NAMALWA (cell line): ENCODE measurements around the gene ARHGAP22.
A peak's percentile ranks its signal among the peaks of the same experiment; 100 is the strongest.

Source experiments
- DNase-seq: peaks from one replicate; pipeline ENCODE4 v3.0.0-alpha.2; 2015; ENCODE audit warnings: low spot score

ARHGAP22 gene

DNA sequence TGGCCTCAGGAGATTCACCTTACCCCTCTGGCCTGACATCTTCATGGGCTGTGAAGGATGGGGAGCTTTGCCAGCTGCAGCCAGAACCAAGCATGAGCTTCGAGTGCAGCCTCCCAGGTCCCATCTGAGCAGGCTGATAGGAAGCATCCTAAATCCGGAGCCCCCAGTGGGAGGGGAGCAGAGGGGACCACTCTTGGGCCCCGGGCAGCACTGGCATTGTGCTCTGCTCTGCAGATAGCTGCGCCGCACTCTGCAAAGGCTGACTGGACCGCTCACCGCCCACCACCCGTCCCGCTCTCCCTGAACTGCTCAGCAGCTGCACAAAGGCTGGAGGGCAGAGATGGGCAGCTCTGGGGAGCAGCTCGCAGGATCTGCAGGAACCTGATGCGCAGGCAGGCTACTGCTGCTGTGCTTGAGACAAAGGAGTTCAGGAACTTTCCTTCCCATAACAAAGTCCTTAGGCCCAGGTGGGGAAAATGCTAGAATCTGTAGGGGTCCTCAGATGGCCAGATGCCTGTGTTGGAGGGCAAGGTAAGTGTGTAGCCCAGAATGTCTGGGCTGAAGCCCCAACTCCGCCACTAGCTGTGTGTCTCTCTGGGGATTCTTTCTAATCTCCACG is 51.8 kb downstream of the ARHGAP22 start:
- no peak for DNase-seq

DNA sequence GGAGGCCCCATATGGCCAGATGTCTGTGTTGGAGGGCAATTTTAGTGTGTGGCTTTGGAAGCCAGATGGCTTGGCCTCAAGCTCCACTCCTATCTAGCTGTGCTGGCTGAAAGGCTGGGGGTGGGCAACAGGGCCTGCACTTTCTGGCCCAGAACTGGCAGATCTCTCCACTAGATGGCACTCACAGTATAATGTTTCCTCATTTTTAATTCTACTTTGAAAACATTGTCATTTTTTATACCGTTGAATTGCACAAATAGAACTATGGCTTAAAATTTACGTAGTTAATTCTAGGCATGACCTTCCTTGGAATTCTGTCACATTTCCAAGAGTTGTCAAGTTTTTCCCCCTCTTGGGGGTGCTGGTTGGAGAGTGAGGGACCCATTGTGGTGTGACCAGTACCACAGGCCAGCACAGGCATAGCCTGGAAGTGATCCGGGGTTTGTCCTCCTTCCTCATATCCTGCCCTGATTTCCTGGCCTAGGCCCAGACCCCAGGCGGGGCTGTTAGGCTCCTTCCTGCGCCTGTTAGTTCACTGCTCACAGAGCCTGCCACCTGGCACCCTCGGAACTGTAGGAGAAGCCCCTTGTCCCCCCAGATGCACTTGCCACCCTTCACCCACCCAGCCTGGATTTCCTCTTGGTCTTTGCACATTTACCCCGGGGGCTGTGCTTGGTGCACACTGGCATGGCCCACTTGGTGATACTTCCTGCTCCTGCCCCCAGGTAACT is 52.8 kb downstream of the ARHGAP22 start:
- DNase-seq, result peak; percentile 71

DNA sequence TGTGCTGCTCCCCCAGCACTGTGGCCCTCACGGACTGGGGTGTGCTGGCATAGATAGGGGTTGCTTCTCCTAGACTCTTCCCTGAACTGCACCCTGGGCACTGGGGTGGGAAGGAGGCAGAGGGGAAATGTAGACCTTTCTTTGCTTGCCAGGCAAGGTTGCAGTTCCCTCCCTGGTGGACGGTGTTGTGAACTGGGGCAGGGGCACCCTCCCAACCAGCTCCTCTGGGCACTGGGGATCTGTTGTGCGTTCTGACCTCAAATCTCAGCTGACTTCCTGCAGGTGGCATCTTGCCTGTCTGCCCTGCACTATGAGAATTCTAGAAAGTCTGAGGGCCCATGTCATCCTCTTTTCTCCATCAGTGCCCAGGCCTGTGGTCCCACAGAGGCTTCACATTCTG is 53.9 kb downstream of the ARHGAP22 start:
- peak; percentile 19 for DNase-seq

DNA sequence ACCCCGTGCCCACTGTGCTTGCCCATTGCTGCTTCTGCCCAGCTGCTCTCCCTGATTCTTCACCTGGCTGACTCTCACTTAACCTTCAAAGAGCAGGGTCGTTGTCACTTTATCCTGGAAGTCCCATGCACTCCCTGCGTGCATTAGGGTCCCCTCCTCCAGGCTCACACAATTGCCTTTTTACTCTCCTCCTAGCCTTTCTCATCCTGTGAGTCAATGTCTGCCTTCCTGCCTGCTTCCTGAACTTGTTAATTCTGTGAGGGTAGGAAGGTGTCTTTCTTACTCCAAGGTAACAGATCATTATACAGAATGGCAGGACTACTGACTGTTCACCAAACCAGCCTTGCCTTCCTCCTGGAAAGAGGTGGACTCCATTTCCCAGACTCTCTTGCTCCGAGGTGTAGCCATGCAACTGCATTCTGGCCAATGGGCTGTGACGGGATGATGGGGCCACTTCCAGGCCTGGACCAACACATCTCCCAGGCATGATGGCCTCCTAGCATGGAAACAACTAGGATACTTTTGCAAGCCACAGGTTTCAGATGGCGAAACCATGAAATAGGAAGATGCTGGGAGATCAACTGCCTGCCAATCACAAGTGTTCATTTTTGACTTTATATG is 54.7 kb downstream of the ARHGAP22 start:
- no peak for DNase-seq

DNA sequence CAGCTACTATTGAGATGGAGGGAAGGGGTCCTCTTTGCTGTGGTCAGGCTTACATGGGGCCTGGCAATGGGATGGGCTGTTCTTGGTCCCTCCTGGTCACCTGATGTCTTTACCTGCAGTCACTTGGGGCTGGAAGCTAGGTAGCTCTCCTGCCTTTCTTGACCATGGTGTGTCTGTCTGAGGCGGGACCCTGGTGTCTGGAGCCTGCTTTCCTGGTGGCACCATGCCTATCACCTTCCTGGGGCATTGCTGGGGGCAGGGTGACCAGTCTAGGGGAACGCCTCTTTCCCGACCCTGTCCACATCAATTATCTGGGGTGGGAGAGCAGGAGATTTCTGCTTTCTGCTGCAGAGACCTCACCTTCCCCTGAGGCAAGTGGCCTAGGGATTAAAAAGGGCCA is 55.6 kb downstream of the ARHGAP22 start:
- no peak for DNase-seq

DNA sequence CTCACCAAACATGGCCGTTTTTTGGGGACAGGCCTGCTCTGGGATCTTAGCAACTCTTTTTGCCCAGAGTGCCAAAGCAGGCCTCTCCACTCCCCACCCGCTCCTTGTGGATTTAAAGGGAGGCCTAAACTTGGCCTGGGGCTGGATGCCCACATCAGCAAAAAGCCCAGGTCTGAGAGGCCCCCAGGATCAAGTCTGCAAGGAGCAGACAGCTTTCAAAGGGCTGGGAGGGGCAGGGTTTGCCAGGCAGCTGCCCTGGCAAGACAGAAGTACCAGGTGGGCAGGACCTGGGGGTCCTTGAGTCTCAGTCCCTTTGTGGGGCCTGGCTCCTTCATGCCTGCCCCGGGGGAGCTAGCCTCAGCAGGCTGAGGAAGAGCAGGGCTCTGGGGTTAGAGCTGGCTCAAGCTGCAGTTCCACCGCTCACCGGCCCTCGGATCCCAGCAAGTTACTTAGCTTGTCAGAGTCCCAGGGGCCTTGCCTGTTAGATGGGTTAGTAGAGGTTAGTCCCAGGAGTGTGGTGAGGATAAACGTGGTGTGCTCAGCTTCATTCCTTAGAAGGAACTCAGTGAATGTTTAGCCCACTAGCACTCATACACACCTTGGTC is 56.2 kb downstream of the ARHGAP22 start:
- DNase-seq, result no peak

DNA sequence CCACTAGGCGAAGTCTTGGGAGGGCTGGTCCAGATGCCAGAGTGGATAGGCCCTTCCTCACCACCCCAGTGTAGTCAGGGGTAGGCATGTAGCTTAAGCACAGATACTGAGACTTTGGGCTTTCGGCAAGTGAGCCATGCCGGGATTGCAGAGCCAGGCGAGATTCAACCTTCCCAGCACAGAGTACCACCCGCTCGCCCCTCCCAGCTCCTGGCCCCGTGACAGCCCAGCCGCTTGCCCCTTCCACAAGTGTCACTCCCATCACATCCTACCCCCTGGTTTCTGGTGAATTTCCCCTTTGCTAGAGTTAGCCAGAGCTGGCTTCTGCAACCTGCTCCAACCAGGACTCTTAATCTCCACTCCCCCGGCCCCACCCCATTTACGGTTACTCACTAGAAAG is 56.9 kb downstream of the ARHGAP22 start:
- DNase-seq, result no peak

DNA sequence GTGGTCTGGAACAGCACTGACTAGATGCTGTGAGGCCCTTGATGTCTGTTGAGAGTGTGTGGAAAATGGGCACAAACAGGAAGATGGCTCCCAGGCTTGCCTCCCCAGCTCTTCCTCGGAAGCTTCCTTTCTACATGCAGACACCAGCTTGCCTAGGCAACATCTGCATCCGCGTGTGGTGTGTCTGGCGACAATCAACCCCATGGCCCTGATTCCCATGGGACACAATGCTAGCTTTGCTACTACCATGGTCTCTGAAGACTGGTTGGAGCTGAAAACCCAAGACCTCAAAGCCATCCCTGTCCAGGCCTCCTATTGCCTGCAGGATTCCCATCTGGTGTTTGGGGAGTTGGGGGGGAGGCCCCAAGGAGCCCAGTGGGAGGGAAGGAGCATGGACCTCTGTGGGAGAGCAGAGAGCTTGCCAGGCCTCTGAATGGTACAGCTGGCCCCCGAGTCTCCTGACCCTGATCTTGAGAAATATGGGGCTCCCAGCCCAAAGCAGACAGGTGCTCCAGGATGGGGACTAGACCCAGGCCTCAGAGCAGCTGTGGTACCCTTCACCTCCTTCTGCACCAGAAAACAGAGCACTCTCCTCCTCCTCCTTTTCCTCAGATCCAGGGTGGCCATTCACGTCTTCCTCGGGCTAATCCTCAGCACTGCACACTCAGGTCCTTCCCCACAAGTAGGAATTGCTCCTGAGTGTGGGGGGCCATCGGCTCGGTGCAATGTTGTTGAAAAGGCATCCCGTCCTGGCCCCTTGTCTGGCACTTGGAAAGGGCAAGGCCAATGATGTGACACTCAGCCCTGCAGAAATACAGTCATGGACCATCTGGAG is 57.6 kb downstream of the ARHGAP22 start:
- no peak for DNase-seq

DNA sequence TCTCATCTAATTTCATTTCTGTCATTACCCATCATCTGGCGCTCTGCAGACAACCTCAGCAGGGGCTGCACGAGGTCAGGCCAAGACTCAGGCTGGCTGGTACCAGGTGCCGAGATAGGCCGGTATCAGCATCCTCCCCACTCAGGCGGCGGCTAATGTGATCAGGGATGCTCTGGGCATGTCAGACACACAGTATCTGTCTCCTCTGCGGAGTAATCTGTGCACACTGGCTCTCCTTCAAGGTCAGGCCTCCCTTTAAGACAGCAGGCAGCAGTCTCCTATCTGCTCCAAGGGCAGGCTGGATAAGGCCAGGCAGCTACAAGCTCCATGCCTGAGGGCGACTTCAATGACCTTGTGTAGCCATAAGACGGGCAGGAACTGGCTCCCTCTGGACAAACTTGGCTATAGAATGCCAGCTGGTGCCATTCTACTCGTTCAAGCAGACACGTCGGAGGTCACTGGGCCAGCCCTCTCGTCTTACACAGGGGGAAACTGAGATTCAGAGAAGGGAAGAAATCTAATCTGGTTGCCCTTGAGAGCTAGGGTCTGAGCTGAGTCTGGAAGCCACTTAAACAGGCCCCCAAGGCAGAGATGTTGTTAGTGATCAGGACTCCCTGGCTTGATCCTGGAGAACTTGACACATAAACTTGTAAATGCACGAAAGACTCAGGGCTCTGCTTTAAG is 59.3 kb downstream of the ARHGAP22 start:
- no peak for DNase-seq

DNA sequence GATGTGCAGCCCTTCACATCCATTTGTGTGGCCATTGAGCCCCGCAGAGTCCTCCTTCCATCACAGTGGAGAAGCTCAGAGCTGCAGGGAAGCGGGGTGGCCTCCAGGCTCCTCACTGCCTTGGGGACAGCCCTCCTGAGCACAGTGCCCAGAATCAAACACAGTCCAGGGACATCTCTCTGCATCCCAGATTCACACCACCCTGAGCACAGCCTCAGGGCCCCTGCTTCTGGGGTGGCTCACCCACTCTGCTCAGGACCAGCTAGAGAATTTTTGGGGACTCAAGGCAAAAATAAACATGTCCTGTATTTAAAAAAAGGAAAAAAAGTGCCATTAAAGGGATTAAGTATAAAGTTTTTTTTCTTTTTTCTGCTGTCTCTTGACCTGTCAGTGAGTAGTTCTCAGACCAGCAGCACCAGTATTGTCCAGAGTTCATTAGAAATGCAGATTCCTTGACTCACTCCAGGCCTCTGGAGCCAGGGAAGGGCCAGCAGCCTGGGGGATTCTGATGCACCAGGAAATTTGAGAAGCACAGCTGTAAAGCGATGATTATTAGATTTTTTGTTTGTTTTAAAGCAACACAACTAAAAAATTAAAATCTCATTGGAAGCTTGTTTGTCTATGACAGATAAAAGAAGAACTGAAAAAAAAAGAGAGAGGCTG is 61.6 kb downstream of the ARHGAP22 start:
- no peak for DNase-seq

DNA sequence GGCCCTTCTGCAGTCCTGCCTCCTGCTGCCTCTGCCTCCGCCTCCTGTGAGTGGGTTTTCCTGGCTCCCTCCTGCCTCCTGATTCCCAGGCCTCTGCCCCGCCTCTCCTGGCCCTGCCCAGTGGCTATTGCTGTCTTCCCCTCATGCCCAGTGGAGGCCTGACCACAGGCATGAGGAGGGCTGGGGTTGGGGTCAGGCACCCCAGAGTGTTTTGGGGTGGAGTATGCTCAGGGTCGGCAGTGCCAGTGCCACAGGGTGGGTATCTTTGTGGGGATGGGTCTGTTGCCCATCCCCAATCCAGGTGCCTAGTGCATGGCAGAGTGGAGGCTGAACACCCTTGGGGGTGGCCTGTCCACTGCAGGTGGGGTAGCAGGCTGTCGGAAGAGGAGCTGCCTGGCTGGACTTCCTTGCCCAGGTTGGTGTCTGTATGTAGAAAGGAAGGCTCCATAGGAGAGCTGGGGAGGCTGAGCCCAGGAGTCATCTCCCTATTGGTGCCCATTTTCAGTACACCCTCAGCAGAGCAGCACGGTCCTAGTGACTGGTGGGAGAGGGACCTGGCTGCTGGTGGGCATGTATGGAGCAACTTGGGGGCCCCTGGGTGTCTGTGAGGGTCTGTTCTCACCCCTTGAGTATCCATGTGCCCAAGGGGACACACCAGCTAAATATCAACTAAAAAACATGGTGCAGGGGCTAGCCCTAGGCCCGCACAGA is 62.2 kb downstream of the ARHGAP22 start:
- DNase-seq, result no peak

DNA sequence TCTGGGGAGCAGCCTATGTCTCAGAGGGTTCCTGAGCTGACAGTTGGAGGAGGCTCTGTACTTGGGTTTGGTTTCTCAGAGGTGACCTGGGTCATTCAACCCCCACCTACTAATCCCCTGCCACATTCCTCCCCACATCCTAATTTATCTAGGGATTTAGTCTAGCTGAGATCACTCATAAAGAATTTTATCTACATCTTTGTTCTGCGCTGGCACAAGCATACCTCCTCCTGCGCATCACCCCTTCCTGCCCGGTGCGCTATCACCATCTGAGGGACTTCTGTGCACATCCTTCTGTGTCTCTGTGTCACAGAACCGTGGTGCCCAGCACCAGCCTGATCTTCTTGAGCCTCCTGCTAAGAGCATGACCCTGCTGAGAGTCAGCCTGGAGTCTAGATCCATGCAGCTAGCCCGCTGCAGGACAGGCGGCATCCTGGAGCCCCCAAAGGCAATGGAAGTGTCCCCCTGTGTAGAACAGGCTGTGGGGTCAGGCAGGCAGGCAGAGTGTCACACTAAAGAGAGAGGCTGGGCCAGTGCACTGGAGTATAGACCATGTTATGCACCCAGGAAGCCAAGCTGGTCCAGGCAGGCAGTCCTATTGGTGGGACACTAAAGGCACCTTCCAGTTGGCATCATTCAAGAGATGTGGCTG is 63.6 kb downstream of the ARHGAP22 start:
- no peak for DNase-seq

DNA sequence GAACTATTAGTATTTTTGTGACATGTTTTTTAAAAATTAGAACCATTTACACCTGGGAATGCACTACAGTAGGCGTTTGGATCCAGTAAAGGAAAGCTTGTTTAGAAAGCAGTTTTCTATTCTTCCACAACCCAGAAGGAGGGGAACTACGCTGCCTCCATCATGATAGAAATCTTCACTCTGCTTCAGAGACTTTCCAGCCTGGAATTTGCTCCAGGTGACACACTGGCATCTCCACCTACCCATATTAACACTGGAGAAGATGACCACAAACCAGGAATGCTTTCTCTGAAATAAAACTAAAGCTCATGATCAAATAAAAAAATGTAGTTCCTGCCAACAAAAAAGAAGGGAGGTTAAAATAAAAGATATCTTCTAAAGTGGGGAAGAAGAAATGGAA is 66.3 kb downstream of the ARHGAP22 start:
- no peak for DNase-seq

DNA sequence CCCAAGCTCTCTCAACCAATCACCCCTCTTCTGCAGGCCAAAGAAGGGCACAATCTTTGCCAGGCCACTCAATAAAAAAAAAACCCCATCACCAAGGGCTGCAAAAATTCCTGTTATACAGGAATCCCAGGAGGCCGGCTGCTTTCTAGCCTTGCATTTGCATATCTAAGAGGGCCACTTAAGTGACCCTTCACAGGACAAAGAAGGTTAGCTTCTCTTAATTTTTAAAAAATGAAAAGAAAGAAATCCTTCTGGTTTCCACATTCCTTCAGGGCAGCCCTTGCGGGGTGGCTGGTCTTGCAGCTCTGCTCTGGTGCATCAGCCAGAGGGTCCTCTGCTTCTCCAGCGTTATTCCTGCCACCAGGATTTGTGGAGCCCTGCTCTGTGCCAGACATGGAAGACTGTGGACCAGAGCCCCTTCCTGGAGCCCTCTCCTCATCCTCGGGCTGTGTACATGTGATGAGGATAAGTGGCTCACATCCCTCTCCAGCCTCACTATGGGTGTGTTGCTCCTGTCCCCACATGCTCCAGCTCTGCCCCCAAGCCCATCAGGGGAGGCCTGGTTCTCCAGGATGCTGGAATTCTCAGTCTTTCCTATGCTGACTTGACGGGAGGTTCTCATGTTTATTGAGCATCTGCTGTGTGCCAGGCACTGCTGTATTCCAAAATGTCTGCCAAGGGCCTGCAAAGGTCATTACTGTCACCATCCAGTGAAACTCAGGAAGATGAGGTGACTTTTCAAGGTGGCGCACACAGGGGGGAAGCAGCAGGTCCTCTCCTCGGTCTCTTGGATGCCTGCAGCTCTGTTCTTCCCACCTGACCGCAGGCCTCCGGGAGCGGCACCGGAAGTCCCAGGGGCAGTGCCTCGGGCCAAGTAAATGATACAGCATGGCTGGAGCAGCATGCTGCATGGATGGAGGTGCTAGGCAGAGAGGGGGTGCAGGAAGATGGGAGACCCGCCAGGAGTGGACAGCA is 67.7 kb downstream of the ARHGAP22 start:
- DNase-seq, result no peak

DNA sequence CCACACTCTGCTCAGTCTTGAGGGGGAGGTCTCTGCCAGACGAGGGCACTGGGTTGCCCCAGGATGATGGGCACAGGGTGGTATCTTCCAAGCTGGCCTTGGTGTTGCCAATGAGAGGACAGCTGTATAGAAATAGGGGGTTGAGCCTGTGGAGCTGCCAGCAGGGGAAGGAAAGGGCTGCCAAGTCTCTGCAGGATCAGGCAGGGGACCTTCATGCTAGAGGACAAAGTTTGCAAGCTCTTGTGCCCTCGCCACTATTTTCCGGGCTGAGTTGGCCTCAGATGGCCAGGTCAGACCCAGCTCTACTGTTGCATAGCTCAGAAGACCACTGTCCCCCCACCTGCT is 68.7 kb downstream of the ARHGAP22 start:
- no peak for DNase-seq

DNA sequence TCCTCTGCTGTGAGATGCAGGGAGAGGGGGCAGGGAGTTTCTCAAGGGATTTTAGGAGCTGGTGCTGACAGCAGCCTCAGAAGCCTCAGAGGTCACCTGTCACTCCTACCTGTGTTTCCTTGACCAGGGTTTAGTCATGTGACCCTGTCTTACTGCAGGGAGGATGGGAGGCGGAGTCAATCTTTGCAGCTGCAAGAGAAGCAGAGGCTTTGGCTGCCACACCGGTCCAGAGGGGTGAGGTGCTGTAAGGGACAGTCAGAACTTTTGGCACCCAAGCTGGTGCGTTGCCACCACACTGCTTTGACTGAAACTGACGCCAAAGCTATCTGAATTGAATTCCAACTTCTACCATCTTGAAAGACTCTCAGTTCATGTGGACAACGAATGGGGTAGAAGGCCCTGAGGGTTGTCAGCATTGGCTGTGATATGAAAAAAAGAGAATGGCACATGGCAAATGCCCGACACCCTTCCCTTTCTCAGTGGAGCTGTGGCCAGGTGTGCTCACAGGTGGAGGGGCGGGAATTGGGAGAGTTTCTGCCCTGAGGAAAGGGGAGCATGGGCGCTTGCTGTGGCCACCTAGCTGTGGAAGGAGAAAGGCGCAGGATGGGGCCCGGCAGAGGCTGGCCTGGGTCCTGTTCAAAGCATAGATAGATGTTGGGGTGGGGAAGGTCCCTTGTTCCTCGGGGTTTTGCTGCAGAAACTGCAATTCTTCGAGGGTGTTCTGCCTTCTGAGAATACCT is 69.3 kb downstream of the ARHGAP22 start:
- no peak for DNase-seq

DNA sequence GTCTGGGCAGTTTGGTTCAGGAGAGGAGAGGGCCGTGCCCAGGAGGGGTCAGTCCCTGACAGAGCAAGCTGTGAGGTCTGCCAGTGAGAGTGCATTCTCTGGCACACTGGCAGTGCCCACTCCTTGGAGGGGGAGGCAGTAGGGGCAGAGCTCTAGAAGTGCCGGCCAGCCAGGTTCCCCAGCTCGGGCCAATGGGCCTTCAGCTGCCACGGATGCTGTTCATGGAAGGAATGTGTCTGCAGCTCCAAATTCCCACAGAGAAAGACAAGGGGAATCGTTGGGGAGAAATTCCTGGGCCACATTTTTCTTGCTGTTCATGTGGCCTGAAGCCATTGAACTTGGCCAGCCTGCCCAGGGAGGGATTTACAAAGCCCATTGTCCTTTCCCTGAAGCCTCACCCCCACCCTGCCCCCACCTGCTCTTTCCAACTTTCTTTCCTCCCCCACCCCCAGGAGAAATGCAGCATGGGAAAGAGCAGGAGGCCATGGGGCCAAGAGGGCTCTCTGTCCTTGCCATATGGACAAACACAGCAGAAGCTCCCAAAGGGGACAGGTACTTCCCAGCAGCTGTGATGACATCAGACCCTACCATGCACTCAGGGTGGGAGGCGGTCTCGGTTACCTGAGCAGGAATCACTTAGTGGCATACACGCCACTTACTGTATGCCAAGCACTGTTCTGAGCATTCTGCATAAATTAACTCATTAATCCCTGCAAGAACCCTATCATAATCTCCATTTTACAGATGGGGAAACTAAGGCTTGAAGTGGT is 70.7 kb downstream of the ARHGAP22 start:
- DNase-seq, result no peak
